ENCODE data around the gene SLC4A8.

DNA sequence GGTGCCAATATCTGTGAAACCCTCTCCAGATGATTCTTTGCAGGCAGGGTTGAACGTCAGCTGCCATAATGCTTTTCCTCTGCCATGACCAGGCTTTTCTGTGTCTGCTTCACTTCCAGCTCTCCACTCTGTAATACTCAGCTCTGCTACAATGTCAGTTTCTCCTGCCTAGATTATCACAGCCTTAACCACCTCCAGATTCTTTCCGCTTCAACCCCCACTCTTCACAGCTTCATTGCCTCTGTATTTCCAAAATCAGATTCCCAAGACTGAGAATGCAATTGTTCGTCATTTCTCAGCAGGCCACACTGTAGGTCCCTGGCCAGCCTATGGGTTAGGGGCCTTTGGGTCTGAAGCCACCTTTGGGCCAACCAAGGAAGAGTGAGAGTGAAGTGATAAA lies 92.7 kb downstream of the SLC4A8 start:
- TF ChIP-seq SUZ12 (IDR thresholded peaks at IDR 0.05; ENCODE audit: extremely low read depth, insufficient read depth, insufficient read length) (no peak), YY1 (IDR thresholded peaks at IDR 0.05; ENCODE audit: insufficient read depth, insufficient read length) (no peak), ZNF274 (IDR thresholded peaks at IDR 0.05; ENCODE audit: low read depth, low read length) (no peak)
